HCT116 (cell line): ENCODE results near the gene TAB3.

ENCODE experiments used
- ATF3 ChIP-seq: IDR thresholded peaks from 2 replicates; pipeline ENCODE4 v1.6.1; 2012
- CTCF ChIP-seq, 3 experiments: fragments of 200-600 bp in 1 of 3; sonication (generic) in 1 of 3; IDR thresholded peaks in 2 of 3; conservative IDR thresholded peaks in 1 of 3; 2 replicates each; pipeline ENCODE4 v1.5.1; 2012 to 2017; ENCODE audit warnings: low read depth in 2 of 3, low read length in 2 of 3, antibody characterized with exemption in 1 of 3, borderline replicate concordance in 1 of 3, control low read depth in 1 of 3, mild to moderate bottlenecking in 1 of 3, mixed read lengths in 1 of 3, mixed run types in 1 of 3, moderate library complexity in 1 of 3; ENCODE audit not compliant: insufficient read depth in 1 of 3
- EZH2 ChIP-seq: fragments of 200-600 bp; sonication (generic); IDR thresholded peaks from 2 replicates; pipeline ENCODE4 v1.6.1; 2017; ENCODE audit warnings: antibody characterized with exemption, mixed run types
- EZH2phosphoT487 ChIP-seq: fragments of 200-600 bp; IDR thresholded peaks from 2 replicates; pipeline ENCODE4 v1.6.1; 2018; ENCODE audit warnings: antibody characterized with exemption, borderline replicate concordance
- POLR2A ChIP-seq: IDR thresholded peaks from 2 replicates; pipeline ENCODE4 v1.7.0; 2011; ENCODE audit warnings: borderline replicate concordance; ENCODE audit not compliant: insufficient read depth, insufficient read length; ENCODE audit errors: extremely low read depth
- POLR2AphosphoS5 ChIP-seq: IDR thresholded peaks from 2 replicates; pipeline ENCODE4 v1.6.1; 2011; ENCODE audit warnings: mild to moderate bottlenecking, low read depth, low read length, moderate library complexity
- REST ChIP-seq: IDR thresholded peaks from 2 replicates; pipeline ENCODE4 v1.6.1; 2012; ENCODE audit warnings: low read depth
- SIN3A ChIP-seq: IDR thresholded peaks from 2 replicates; pipeline ENCODE4 v1.6.1; 2012; ENCODE audit warnings: low read depth

- TF ChIP-seq POLR2A (no peak), EZH2 (no peak), ATF3 (no peak), CTCF (IDR thresholded peaks at IDR 0.05 in 2 of 3, conservative IDR thresholded peaks at IDR 0.05 in 1 of 3; ENCODE audit: borderline replicate concordance in 1 of 3, insufficient read depth in 1 of 3, low read depth in 2 of 3, low read length in 2 of 3) (no peak), REST (no peak), POLR2AphosphoS5 (no peak), EZH2phosphoT487 (no peak), SIN3A (no peak)
Measured at GRCh38 chrX:30863974-30864373, 25.1 kb downstream of the TAB3 start.
